Adrenal gland (tissue), 5 donors: Measurements from ENCODE around the gene HPSE.

ENCODE experiments used
- POLR2A ChIP-seq, 2 donors: fragments of 450-650 bp; IDR thresholded peaks; one replicate each; pipeline ENCODE4 v1.6.1; 2017; ENCODE audit warnings: antibody characterized with exemption in 2 of 2, mild to moderate bottlenecking in 2 of 2, moderate library complexity in 1 of 2
- TF ChIP-seq, protein P1 (sequence below), 6 experiments: fragments of 450-650 bp in 4 of 6; fragments of 200-600 bp in 2 of 6; sonication (generic) in 1 of 6; IDR thresholded peaks; 1 replicate in 5 of 6; 2 replicates in 1 of 6; pipeline versions ENCODE4 v1.5.1 to v1.8.0; 2016 to 2021; ENCODE audit warnings: antibody characterized with exemption in 6 of 6, mild to moderate bottlenecking in 2 of 6, moderate library complexity in 1 of 6
- donor health status: DM: no; HTN: no; CAD: no.

DNA sequence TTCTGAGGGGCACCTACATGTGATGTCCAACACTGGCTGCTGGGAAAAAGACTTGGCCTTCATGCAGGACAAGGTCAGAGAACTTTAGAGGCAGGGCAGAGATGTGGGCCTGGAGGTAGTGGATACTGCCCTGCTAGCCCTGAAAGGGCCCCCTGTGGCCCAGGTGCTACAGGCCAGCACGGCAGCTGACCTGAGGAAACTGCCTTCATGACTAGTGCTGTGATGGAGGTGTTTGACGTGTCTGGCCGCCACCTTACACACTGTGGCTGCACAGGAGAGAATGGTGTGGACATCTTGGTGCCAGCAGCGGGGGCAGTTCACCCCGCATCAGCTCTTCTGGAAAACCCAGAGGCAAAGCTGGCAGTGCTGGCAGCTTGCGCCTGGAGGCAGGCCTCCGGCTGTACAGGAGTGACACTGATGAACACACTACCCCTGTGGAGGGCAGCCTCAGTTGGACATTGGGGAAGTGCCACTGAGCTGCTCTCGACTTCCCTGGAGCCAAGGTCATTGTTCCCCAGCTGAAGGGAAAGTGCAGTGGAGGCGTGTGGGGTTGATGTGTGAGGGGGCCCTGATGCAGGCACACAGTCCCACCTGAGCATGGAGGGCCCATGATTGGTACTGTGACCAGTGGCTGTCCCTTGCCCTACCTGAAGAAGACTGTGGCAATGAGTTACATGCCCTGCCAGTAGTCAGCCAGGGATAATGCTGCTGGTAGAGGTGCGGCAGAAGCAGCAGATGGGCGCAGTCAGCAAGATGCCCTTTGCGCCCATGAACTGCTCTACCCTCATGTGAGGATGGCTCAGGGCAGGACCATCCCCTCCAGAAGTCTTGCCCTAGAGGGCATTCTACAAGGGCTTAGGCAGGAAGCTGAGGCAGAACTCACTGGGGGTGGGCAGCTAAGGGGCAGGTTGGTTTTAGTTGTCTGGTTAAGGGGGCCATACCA is 87.0 kb downstream of the HPSE start:
- TF ChIP-seq, protein P1, sequence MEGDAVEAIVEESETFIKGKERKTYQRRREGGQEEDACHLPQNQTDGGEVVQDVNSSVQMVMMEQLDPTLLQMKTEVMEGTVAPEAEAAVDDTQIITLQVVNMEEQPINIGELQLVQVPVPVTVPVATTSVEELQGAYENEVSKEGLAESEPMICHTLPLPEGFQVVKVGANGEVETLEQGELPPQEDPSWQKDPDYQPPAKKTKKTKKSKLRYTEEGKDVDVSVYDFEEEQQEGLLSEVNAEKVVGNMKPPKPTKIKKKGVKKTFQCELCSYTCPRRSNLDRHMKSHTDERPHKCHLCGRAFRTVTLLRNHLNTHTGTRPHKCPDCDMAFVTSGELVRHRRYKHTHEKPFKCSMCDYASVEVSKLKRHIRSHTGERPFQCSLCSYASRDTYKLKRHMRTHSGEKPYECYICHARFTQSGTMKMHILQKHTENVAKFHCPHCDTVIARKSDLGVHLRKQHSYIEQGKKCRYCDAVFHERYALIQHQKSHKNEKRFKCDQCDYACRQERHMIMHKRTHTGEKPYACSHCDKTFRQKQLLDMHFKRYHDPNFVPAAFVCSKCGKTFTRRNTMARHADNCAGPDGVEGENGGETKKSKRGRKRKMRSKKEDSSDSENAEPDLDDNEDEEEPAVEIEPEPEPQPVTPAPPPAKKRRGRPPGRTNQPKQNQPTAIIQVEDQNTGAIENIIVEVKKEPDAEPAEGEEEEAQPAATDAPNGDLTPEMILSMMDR (IDR thresholded peaks at IDR 0.05): no peak
- no peak for TF ChIP-seq POLR2A (IDR thresholded peaks at IDR 0.05)
